H7 (cell line): Measurements from ENCODE around the gene ACBD3. TPM values are rescaled to one million over a fixed set of nuclear protein-coding genes. Genes with fewer than 3 reads are reported as not detected.
A peak's percentile ranks its signal among the peaks of the same experiment; 100 is the strongest.

ENCODE experiments used
- DNase-seq: peaks from one replicate; pipeline ENCODE4 v3.0.0; 2012
- H3K27me3 ChIP-seq: 2 replicates; pipeline ENCODE4 v1.6.0; 2011; ENCODE audit warnings: mild to moderate bottlenecking, low read length; ENCODE audit not compliant: control insufficient read depth, insufficient read depth
- H3K36me3 ChIP-seq: replicated peaks from 2 replicates; pipeline ENCODE4 v1.5.1; 2011; ENCODE audit warnings: low read length; ENCODE audit not compliant: control insufficient read depth, insufficient read depth
- H3K4me3 ChIP-seq: 2 replicates; pipeline ENCODE4 v1.5.1; 2011; ENCODE audit warnings: low read depth, mild to moderate bottlenecking, control low read depth, low read length, moderate library complexity; ENCODE audit not compliant: insufficient read depth
- total RNA-seq: library from RNA; depleted of rRNA; stranded (reverse); fragments of >200 nt; shearing (Covaris generic); gene quantifications from 2 replicates; pipeline ENCODE4 v1.2.3, GENCODE V29; 2014

Gene ACBD3
- total RNA-seq, 1 experiment from 2014 or later, result 43.7 TPM

GRCh38 chr1:226121049-226121586, 65.4 kb downstream of the ACBD3 start:
- peaks cover 11% of the 10 kb centered on the region for H3K27me3 ChIP-seq
- DNase-seq, result no peak
- peak overlapping the region; percentile 78 for H3K4me3 ChIP-seq
- H3K36me3 ChIP-seq, result no peaks in the 10 kb centered on the region

GRCh38 chr1:226120398-226120797, 66.1 kb downstream of the ACBD3 start:
- DNase-seq, result no peak

GRCh38 chr1:226119169-226119568, 67.4 kb downstream of the ACBD3 start:
- H3K36me3 ChIP-seq, result no peaks in the 10 kb centered on the region
- no peak overlapping the region for H3K4me3 ChIP-seq
- DNase-seq, result peak; percentile 13
- H3K27me3 ChIP-seq, result peaks cover 11% of the 10 kb centered on the region

More at GRCh38 chr1:226120398-226120797, 66.1 kb downstream of the ACBD3 start:
- Histone ChIP-seq H3K27me3 (peaks cover 11% of the 10 kb centered on the region), H3K36me3 (no peaks in the 10 kb centered on the region), H3K4me3 (no peak overlapping the region)

GRCh38 chr1:226118357-226118756, 68.2 kb downstream of the ACBD3 start:
- peak; percentile 21 for DNase-seq
- no peaks in the 10 kb centered on the region for H3K36me3 ChIP-seq
- peaks cover 11% of the 10 kb centered on the region for H3K27me3 ChIP-seq
- H3K4me3 ChIP-seq, result no peak overlapping the region

- H3K27me3 ChIP-seq, result peaks cover 11% of the 10 kb centered on the region
Measured at GRCh38 chr1:226117330-226117729, 69.2 kb downstream of the ACBD3 start.

GRCh38 chr1:226116673-226117072, 69.9 kb downstream of the ACBD3 start:
- Histone ChIP-seq H3K36me3 (no peaks in the 10 kb centered on the region), H3K4me3 (no peak overlapping the region), H3K27me3 (peaks cover 13% of the 10 kb centered on the region)
- DNase-seq, result no peak

More at GRCh38 chr1:226117330-226117729, 69.2 kb downstream of the ACBD3 start:
- no peaks in the 10 kb centered on the region for H3K36me3 ChIP-seq
- no peak overlapping the region for H3K4me3 ChIP-seq
- no peak for DNase-seq

- Histone ChIP-seq H3K36me3 (no peaks in the 10 kb centered on the region), H3K27me3 (peaks cover 8% of the 10 kb centered on the region), H3K4me3 (no peak overlapping the region)
- DNase-seq, result no peak
Measured at GRCh38 chr1:226112626-226113025, 73.9 kb downstream of the ACBD3 start.

- peaks cover 8% of the 10 kb centered on the region for H3K27me3 ChIP-seq
- no peak for DNase-seq
- no peaks in the 10 kb centered on the region for H3K36me3 ChIP-seq
- H3K4me3 ChIP-seq, result no peak overlapping the region
Measured at GRCh38 chr1:226111883-226112261, 74.7 kb downstream of the ACBD3 start.

GRCh38 chr1:226111098-226111882, 75.3 kb downstream of the ACBD3 start:
- no peaks in the 10 kb centered on the region for H3K36me3 ChIP-seq
- DNase-seq, result peak; percentile 75
- peak overlapping the region; percentile 74 for H3K4me3 ChIP-seq
- peaks cover 8% of the 10 kb centered on the region for H3K27me3 ChIP-seq

- Histone ChIP-seq H3K27me3 (peaks cover 8% of the 10 kb centered on the region), H3K36me3 (no peaks in the 10 kb centered on the region), H3K4me3 (peak overlapping the region; percentile 74)
- peak; percentile 89 for DNase-seq
Measured at GRCh38 chr1:226110249-226111097, 76.1 kb downstream of the ACBD3 start.

- peak; percentile 98 for DNase-seq
- H3K27me3 ChIP-seq, result peaks cover 8% of the 10 kb centered on the region
- peak overlapping the region; percentile 74 for H3K4me3 ChIP-seq
- no peaks in the 10 kb centered on the region for H3K36me3 ChIP-seq
Measured at GRCh38 chr1:226109829-226110248, 76.7 kb downstream of the ACBD3 start.

- H3K27me3 ChIP-seq, result peaks cover 8% of the 10 kb centered on the region
- DNase-seq, result no peak
- no peaks in the 10 kb centered on the region for H3K36me3 ChIP-seq
- H3K4me3 ChIP-seq, result peak overlapping the region; percentile 74
Measured at GRCh38 chr1:226108935-226109828, 77.4 kb downstream of the ACBD3 start.

- no peak for DNase-seq
- Histone ChIP-seq H3K27me3 (peaks cover 8% of the 10 kb centered on the region), H3K4me3 (no peak overlapping the region), H3K36me3 (no peaks in the 10 kb centered on the region)
Measured at GRCh38 chr1:226107471-226108460, 78.8 kb downstream of the ACBD3 start.
